Ecto neural progenitor cell (in vitro differentiated cells): ENCODE results near the gene UPF3A.
A peak's percentile ranks its signal among the peaks of the same experiment; 100 is the strongest.
"Not testable (repeated sequence)": the region's sequence is repeated elsewhere in the genome, so short reads cannot be mapped to it uniquely, and the experiment has no call there.

Source experiments
- DNase-seq: peaks from one replicate; pipeline ENCODE4 v3.0.0-alpha.2; 2018; ENCODE audit warnings: low spot score

Gene UPF3A

GRCh38 chr13:114281351-114282040 is at the start of gene UPF3A:
Gene UPF3A, plus strand, starts transcription at chr13:114281601. Its CDS starts 39 bp downstream, at chr13:114281640.
- peak; percentile 97 for DNase-seq

DNA sequence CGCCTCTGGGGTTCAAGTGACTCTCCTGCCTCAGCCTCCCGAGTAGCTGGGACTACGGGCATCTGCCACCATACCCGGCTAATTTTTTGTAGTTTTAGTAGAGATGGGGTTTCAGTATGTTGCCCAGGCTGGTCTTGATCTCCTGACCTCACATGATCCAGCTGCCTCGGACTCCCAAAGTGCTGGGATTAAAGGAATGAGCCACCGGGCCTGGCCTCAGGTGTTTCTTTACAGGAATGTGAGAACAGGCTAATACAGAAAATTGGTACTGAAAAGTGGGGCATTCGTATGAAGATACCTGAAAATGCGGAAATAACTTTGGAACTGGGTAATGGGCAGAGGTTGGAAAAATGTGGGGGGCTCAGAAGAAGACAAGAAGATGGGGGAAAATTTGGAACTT is 49.5 kb upstream of the UPF3A start:
- peak; percentile 29 for DNase-seq

GRCh38 chr13:114234266-114234644 is 47.1 kb upstream of the UPF3A start:
- DNase-seq, result no peak

DNA sequence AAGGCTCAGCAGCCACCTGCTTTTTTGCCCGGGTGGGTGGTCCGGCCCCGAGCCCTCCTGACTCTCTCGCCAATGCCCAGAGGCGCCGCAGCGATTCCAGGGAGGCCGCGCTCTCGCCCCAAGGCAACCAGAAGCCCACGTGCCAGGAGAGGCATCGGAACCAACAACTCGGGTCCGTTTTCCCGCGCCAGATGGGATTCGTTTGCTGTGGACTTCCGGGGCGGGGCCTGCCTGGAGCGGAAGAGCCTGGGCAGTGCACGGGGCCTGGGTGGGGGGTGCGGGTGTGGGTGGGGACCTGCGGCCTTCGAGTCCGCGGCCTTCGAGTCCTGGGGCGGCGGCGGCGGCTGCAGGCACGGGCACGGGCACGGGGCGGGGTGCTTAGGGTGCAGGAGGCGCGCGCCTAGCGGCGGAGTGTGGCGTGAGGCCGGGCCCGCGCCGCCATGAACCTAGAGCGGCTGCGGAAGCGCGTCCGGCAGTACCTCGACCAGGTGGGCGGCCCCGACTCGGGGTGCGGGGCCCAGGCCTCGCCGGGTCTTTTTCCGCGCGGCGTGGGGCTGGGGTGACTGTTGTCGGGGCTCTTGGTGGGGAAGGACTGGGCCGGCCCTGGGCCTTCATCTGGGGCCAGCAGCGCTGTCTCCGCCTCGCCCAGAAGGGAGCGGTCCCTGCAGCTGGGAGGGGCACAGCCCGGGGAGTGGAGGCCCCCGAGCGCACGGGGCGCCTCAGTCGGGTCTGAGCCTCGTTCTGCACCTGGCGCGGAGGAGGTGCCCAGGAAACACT is 46.6 kb upstream of the UPF3A start, which contains the start of gene CDC16:
CDC16 (plus strand) TSS at position 253 of the 777 bp plus-strand sequence; CDS start at position 441, 188 bp downstream.
- peak; percentile 93 for DNase-seq

GRCh38 chr13:114235697-114236096 is 45.7 kb upstream of the UPF3A start:
- DNase-seq, result peak; percentile 39

- DNase-seq, result no peak
Measured at GRCh38 chr13:114236227-114236626, 45.2 kb upstream of the UPF3A start.

- DNase-seq, result no peak
Measured at GRCh38 chr13:114237415-114238112, 43.8 kb upstream of the UPF3A start.

GRCh38 chr13:114241918-114242317 is 39.5 kb upstream of the UPF3A start:
- no peak for DNase-seq

DNA sequence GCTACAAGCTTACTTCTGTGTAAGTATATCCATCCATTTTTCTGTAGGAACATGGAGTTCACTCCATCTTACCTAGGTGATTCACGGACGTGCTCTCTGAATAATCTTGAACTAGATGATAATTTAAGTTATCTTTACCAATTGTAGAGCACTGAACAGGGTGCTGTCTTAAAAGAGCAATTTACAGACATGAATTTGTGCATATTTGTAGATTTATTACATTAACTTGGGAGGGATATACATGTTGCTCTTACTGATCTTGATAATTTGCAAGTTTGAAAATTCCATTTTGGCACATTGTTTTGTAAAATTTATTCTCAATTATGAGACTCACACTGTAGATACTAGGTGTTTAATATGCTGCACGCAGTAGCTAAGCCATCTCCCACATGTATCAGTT is 37.4 kb upstream of the UPF3A start:
- DNase-seq, result no peak

GRCh38 chr13:114244637-114245036 is 36.8 kb upstream of the UPF3A start:
- DNase-seq, result no peak

GRCh38 chr13:114248011-114248410 is 33.4 kb upstream of the UPF3A start:
- no peak for DNase-seq

GRCh38 chr13:114249077-114249476 is 32.3 kb upstream of the UPF3A start:
- no peak for DNase-seq

DNA sequence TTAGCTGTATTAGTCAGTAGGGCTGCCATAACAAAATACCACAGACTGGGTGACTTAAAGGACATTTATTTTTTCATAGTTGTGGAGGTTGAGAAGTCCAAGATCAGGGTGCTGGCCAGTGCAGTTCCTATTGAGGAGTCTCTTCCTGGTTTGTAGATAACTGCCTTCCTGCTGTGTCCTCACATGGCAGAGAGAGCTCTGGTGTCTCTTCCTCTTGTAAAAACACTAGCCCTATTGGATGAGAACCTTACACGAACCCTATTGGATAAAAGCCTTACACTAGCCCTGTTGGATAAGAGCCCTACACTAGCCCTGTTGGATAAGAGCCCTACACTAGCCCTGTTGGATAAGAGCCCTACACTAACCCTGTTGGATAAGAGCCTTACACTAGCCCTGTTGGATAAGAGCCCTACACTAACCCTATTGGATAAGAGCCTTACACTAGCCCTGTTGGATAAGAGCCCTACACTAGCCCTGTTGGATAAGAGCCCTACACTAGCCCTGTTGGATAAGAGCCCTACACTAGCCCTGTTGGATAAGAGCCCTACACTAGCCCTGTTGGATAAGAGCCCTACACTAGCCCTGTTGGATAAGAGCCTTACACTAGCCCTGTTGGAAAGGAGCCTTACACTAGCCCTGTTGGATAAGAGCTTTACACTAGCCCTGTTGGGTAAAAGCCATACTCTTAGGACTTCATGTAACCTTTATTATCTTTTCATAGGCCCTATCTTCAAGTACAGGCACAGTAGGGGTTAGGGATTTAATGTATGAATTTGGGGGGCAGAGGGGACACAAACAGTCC is 29.6 kb upstream of the UPF3A start:
- not testable (repeated sequence) for DNase-seq

- no peak for DNase-seq
Measured at GRCh38 chr13:114256547-114256946, 24.9 kb upstream of the UPF3A start.

- no peak for DNase-seq
Measured at GRCh38 chr13:114257014-114257413, 24.4 kb upstream of the UPF3A start.

DNA sequence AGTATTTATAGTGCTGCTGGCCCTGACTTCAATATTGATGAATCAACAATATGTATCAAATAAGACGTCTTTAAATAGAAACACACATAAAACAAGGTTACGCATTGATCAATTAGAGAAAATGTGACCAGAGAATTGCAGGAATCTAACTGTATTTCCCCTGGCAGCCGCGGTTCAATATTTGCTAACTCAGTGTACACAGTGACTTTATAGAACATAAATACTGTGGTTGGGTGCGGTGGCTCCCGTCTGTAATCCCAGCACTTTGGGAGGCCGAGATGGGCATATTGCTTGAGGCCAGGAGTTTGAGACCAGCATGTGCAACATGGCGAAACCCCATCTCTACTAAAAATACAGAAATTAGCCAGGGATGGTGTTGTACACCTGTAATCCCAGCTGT is 22.8 kb upstream of the UPF3A start:
- DNase-seq, result no peak

GRCh38 chr13:114259374-114259773 is 22.0 kb upstream of the UPF3A start:
- DNase-seq, result no peak

GRCh38 chr13:114259974-114260373 is 21.4 kb upstream of the UPF3A start:
- no peak for DNase-seq

GRCh38 chr13:114260814-114261213 is 20.6 kb upstream of the UPF3A start:
- no peak for DNase-seq

DNA sequence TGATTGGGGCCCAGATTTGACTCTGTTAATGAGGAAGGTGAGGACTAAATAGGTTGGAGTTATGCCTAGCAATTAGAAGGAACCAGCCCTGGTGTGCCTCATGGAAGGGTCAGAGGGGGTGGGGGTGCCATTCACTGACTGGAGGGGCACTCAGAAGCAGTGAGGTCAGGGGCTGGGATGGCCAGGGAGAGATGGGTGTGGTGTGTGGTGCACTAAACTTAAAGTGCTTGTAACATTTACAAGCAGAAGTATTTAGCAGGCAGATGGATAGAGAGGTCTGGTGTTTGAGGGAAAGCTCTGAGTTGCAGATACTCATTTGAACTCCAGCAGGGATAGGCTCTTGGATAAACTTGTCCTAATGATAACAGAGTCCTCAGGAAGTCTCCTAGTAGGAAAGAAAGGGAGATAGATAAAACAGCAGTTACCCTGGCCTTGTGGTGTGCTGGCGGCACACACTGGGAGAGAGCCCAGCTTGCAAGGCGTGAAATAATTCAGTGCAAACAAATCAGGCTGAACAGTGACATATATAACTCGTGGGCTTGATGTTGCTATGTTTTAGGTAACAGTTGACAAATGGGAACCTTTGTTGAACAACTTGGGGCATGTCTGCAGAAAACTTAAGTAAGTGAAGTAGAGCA is 20.0 kb upstream of the UPF3A start:
- DNase-seq, result no peak

GRCh38 chr13:114263578-114263977 is 17.8 kb upstream of the UPF3A start:
- DNase-seq, result no peak
